Fibroblast of upper back skin (primary cell): ENCODE measurements around the gene PLA2G4E.

ENCODE experiments used
- DNase-seq: peaks from one replicate; pipeline ENCODE4 v3.0.0-alpha.2; 2013

The PLA2G4E gene, protein sequence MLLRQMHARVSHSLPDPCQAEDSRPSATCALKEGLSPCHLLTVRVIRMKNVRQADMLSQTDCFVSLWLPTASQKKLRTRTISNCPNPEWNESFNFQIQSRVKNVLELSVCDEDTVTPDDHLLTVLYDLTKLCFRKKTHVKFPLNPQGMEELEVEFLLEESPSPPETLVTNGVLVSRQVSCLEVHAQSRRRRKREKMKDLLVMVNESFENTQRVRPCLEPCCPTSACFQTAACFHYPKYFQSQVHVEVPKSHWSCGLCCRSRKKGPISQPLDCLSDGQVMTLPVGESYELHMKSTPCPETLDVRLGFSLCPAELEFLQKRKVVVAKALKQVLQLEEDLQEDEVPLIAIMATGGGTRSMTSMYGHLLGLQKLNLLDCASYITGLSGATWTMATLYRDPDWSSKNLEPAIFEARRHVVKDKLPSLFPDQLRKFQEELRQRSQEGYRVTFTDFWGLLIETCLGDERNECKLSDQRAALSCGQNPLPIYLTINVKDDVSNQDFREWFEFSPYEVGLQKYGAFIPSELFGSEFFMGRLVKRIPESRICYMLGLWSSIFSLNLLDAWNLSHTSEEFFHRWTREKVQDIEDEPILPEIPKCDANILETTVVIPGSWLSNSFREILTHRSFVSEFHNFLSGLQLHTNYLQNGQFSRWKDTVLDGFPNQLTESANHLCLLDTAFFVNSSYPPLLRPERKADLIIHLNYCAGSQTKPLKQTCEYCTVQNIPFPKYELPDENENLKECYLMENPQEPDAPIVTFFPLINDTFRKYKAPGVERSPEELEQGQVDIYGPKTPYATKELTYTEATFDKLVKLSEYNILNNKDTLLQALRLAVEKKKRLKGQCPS

DNA sequence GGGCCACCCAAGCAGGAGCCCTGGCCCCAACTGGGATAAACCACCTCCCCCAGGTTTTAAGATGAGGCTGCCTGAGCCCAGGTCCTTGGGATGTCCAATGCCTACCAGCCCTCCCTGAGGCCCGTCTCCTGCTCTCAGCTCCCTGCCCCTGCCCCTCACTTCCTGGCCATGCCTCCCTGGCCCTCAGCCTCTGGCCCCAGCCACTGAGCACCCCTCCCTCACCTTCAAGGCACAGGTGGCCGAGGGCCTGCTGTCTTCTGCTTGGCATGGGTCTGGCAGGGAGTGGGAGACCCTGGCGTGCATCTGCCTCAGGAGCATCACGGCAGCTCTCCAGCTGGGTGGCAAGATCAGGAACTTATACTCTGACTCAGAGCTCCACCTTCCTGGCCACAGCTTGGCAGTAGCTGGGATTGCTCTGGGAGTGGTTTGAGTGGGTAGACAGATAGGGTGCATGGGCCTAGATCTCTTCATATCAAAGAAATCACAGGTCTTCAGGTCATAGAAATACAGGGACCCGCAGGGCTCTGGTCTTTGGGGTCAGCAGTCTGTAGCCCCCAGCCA, at the start of gene PLA2G4E:
PLA2G4E (minus strand) TSS at position 330 of the 561 bp plus-strand sequence; CDS start at position 318, 12 bp downstream.
- no peak for DNase-seq

DNA sequence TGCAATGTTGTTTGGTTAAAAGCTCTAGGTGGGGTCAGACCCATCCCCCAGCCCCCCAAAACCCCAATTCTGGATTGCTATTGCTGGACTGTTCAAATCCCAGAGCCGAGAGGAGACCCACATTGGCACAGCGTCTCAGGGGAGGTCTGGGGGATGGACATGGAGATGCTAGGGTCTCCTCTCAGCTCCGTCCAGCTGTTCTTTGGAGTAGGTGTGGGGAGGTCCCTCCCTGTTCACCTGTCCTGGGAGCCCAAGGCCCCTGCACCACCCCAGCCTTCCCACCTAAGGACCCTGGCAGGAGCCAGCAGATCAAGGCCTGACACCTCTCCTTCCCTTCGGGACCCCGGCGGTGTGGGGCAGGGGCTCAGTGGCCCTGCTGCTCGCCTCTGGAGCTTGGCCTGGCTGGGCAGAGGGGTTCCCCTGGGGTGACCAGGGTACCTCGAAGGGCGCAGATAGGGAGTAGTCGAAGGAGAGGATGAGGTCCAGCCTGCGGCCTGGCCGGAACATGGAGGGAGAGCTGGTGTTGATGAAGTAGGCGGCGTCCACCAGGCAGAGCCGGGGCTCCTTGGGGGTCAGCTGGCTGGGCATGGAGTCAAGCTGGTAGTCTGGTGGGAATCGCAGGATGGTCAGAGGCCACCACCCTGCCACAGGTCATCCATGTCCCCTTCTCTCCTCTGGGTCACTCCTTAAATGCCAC, 49.6 kb upstream of the PLA2G4E start:
- DNase-seq, result no peak

DNA sequence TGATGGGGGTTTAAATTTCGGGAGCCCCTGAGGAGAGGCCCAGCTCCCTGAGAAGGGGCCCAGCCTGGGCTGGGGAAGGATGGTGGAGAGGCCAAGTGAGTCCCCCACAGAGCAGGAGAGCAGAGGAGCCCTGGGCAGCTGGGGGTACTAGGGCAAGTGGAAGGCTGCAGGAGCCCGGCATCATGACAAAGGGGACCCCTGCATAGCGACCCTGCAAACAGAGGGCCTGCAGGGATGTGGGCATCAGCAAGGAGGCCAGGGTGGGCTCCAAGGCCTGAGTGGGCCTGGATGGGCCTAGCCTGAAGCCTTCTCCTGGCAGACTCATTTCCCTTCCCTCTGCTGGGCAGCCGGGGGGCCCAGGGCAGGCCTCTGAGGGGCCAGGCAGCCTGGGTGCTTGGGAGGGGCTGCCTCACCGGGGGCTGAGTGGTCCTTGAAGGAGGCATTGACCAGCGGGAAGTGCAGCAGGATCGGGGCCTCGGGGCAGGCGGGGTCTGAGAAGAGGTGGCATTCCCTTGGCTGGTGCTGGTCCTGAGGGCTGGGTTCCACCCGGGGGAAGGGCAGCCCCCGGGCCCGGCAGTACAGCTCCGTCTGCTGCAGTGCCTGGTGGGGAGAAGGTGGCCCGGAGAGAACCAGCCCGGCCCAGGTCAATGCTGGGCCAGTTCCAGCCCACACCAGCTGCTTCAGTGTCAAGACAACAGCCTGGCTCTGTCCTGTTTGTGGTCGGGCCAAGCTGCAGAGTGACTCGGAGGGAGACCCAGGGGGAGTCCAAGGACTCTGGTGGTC, 48.8 kb upstream of the PLA2G4E start:
- no peak for DNase-seq

DNA sequence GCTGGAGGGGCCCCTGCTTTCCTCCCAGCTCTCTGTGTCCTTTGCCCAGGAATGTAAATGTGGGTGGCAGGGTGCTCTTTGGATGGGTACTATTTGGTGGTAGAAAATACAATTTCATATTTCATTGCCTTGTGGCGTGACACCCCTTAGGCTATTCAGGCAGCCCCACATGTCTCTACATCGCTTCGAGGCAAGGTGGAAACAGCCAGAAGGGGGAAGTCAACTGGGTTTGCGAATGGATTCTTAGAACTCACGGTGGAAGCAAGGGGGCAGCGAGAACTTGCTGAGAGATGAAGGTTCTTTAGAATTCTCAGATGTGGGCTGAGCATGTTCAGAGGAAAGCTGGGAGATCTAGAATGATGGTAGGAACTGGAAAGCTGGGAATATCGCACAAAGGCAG, 48.2 kb upstream of the PLA2G4E start:
- DNase-seq, result no peak

DNA sequence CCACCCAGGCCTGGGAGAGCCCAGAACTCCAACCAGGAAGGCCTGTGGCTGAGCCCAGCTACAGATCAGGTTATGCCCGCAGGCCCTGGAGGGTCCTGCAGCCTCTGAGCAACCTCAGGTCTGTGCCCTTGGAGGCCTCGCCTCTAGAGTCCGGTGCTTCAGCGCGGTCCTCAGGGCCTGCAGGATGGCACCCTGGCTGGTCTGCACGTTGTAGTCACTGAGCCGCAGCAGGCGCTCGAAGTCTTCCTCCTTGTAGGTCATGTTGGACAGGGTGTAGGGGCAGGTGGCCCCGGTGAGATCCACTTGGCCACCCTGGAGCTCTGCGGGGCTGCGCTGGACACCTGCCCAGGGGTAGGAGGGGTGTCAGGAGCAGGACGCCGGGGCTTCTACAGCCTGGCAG, 47.8 kb upstream of the PLA2G4E start:
- no peak for DNase-seq

DNA sequence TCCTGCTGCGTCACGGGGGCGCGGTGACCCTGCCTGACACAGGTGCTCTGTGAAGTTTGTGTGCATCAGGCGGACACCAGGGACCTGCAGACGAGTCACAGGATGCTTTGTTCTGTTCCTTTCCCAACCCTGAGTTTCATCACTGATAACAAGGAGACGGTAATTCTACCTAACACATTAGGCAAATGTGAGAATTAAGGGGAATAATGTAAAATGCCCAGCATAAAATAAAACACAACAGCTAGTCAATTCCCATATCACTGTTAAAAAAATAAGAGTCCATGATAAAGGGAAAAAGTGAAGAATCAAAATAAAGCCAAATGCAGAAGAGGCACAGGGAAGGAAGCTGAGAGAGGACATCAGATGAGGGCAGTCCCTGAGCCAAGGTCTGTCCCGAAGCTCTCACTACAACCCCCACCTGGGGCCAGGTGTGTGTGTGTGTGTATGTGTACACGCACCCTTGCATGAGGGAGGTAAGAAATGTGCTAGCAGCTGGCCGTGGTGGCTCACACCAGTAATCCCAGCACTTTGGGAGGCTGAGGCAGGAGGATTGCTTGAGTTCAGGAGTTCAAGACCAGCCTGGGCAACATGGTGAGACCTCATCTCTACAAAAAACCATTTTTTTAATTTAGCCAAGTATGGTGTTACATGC, 46.0 kb upstream of the PLA2G4E start:
- DNase-seq, result no peak

DNA sequence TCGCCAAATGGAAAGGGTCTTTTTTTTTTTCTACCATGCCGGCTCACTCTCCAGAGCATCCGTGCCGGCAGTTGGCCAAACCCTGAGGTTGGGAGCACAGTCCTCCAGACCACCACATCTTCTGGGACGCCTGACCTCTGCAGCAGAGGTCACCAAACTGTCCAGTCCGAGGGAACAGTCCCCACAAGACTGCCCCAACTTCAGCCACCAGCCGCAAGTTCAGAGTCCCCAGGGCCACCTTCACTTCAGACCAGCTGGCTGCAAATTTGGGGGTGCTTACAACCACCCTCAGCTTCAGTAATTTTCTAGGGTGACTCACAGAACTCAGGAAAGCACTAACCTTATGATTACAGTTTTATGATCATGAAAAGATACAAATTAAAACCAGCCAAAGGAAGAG, 44.6 kb upstream of the PLA2G4E start:
- no peak for DNase-seq

DNA sequence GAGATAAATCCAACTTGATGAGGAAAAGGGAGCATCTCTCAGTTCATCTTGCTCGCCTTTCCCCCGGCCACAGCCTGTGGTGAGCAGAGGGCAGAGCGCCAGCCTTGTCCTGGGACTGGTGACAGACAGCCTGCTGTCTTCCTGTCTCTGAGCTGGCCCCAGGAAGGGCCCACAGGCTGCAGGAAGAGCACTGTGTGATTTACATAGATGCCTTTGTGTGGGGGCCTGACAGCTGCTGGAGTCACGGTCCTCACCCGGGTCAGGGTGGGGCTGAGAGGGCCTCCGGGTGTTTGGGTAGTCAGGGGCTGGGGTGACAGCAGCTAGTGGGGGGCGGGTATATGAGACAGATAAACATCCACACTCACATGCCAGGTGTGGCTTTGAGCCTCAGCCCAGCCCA, 44.2 kb upstream of the PLA2G4E start:
- DNase-seq, result peak; percentile 7

DNA sequence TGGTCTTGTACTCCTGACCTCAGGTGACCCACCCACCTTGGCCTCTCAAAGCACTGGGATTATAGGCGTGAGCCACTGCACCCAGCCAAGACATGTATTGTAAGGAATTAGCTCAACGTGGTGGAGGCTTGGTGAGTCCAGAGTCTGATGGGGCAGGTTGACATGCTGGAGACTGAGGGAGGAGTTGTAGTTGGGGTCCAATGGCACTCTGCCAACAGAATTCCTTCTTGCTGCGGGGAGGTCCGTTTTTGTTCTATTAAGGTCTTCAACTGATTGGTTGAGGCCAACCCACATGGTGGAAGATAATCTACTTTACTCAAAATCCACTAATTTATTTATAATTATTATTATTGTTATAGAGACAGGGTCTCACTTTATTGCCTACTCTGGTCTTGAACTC, 43.4 kb upstream of the PLA2G4E start:
- DNase-seq, result no peak

DNA sequence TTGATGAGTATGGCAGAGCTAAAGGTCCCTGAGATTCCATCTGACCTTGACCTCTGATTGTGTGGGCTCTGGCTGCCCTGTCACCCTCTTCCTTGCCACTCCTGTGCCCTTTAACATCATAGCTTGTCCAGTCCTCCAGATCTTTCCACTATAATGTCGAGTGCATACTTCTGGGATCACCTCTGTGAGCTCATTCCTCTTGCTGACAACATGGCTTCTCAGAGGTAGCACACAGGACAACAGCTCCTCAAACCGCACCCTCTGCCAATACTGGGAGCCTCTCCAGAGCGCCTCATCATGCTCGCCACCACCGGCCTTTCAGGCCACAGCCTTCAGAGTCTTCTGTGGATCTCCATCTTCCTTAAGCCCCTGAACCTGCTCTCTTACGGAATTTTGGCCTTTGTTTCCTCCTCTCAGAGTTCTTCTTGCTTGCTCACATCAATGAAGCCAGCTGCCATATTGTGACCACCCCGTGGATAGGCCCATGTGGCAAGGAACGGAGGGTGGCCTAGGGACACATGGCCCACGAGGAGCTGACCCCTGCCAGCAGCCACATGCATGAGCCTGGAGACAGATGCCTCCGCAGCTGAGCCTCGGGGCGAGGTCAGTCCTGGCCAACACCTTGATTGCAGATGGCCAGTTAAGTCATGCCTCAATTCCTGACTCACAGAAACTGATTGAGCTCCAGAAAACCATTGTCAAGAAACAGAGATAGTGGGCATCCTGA, 42.4 kb upstream of the PLA2G4E start:
- DNase-seq, result no peak

DNA sequence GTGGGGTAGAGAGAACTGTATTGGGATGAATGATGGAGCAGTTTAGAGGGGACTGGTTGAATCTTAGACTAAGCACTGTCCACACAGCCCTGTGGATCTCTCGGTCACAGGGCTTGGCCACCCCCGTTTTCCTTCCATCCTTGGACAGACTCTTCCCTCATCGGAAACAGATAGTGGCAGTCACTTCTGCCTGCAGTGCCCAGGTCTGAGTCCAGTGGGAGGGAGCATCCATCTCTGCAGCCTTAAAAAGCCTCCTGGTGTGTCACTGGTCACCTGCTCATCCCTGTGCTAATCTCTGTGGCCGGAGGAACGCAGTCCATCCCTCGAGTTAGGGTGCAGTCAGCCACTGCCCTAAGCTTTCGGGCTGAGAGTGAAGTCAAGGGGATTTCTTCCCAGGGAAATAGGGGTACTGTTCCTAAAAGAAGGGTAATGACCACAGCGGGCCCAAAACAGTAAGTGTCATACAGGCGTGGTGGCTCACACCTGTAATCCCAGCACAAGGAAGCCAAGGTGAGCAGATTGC, 41.5 kb upstream of the PLA2G4E start:
- DNase-seq, result no peak

DNA sequence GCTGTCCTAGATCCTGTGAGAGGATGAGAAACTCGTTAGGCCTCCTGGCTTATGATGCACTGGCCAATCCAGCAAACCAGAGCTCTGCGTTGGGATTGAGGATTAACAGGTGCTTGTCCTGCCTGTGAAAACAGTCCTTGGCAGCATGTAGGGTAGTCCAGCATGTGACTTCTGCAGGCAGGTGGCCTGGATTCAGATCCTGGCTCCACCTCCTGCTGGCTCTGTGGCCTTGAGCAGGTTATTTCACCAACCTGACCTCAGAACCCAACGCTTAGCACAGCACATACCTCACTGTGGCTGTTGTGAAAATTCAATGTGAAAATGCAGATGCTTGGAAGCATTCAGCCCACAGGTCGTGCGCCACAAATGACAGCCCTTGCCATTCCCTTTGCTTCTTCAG, 40.0 kb upstream of the PLA2G4E start:
- no peak for DNase-seq

DNA sequence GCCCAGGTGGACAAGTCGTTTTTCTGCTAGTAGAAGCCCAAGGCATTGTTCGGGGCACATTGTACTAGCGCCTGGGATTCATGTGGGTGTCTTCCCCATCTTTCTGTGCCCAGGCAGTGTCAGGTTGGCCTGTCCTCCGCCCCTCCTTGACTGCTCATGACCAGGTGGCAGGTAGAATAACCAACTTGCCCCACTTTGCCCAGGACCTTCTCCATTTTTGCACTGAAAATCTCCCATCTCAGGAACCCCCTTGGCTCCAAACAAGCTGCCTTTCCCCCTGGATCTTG, 39.6 kb upstream of the PLA2G4E start:
- DNase-seq, result no peak

DNA sequence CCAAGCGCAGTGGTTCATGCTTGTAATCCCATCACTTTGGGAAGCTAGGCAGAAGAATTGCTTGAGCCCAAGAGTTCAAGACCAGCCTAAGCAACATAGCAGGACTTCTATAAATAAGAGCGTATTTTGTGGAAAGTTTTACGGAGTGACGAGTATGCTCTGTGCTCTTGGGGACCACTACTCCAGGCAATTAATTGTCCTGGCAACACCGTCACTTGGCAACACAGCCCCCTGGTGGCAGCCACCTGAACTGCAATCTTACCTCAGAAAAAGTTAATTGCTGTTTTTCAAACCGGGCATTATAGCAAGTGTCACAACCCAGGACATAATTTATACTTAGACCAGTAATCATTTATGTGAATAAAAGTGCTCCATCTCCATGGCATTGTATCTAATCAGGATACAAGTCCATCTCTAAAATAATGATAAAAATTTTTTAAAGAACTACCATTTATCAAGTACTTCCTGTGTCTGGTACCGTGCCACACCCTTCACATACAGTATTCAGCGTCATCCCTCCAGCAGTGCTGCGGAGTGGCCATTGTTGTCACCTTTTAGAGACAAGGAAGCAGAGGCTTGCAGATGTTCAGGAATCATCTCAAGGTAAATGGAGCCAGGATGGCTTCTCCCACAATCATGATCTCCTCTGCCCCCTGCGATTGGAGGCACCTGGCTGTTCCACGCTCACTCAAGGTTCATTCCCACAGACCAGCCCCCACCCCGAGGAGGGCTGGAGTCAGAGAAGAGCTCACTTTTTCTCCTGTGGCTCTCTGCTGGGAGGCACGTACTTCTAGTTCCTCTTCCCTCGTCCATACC, 39.0 kb upstream of the PLA2G4E start:
- peak; percentile 23 for DNase-seq

DNA sequence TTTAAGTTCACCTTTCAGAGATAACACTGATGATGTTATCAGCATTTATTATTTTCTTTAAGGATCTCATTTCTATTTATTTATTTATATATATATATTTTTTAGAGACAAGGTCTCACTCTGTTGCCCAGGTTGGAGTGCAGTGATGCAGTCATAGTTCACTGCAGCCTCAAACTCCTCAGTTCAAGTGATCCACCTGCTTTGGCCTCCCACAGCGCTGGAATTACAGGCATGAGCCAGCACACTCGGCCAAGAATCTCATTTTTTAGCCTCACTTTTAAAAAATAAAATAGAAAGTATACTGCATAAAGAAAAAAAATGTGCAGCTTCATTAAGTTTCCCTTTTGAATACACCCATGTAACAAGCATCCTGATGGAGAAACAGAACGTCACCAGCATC, 37.9 kb upstream of the PLA2G4E start:
- no peak for DNase-seq

DNA sequence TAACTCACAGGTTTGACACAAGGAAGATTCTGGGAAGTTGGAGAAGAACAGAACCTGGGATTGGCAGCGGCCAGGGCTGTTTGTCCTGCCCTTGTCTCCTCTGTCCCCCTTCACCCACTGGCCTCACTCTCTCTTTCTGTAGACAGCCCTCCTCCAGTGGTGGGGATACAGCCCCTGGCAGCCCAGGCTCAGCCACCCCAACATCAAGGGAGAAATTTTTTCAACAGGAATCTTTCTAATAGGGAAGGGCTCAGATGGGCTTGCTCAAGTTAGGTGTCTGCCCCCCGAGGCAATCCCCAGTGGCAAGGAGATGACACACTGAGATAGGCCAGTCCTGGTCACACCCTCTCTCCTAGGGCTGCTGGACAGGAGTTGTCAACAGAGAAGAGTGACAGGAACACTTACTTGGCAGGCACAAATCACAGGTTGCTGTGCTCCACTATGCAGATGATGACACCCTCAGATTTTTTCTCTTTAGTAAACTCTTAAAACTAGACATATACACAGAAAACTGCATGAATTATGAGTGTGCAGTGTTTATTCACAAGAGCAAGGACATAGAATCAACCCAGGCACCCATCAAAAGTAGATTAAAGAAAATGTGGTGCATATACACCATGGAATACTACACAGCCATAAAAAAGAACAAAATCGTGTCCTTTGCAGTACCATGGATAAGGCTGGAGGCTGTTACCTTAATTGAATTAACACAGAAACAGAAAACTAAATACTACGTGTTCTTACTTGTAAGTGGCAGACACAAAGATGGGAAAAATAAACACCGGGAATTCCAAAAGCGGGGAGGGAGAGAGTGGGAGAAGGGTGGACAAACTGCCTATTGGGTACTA, 37.2 kb upstream of the PLA2G4E start:
- DNase-seq, result no peak

DNA sequence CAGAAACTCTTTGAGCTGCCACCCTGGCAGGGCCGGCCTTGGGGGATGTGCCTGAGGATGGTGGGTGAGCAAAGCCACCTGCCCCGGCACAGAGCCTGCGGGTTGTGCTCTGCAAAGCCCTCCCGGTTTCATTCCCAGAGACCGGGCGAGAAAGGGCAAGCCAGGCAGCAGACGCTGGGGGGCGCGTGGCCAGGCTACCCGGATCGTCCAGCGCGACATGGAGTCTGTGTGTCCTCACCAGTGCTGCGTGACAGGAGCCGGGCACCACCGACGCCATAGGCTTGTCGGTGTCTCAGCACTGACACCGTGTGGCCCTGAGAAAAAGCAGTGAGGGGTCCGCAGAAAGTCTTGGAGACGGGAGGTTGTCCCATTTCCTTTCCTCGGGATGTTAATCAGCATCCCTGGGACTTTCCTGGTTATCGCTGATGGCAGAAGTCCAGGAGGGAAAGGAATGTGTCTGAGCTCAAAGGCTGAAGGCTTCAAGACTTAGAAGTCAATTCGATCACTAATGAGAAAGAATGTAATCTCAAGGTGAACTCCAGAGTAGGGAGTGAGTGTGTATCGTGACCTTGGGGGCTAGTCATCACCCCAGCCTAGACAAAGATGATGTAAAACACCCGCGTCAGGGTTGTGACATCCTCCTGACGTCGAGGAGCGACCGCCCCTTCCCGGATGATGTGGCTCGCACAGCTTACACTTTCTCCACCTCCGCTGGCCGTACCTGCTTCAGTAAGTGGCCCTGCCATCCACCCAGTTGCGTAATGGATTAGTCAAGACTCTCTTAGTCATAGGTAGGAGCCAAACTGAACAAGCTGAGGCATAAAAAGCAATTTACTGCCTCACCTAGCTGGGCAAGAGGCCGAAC, 36.3 kb upstream of the PLA2G4E start:
- DNase-seq, result peak; percentile 65

DNA sequence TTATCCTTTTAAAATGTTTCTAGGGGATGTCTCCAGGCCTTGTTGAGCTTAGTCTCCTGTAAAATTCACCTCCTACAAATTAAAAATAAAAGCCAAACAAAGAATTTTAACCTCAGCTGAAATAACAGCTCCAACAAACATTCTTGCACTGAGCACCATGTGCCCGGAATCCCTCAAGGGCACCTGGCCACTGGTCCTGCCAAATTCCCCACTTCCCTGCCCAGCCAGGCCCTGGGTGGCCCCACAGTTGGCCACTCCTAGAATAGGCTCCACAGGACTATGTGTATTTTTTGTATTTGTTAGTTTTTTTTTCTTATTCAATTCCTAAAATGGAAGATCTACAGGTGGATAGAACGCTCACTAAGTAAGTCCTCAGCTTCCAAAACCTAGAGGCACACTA, 33.1 kb upstream of the PLA2G4E start:
- DNase-seq, result no peak
